ENCODE data around the gene MSX1.
"Not testable (repeated sequence)": the region's sequence is repeated elsewhere in the genome, so short reads cannot be mapped to it uniquely, and the experiment has no call there.

The MSX1 gene

GRCh38 chr4:4859325-4859798 lies at the start of gene MSX1:
Gene MSX1, plus strand, starts transcription at chr4:4859665. Its CDS starts 235 bp downstream, at chr4:4859900.
- no peaks in the 10 kb centered on the region for H3K36me3 ChIP-seq (ENCODE audit: control insufficient read depth, insufficient read depth, low read length)
- H3K27me3 ChIP-seq (ENCODE audit: control insufficient read depth, insufficient read depth, low read length): peaks cover 93% of the 10 kb centered on the region
- H3K9me3 ChIP-seq (ENCODE audit: control insufficient read depth, insufficient read depth, low read length): no peaks in the 10 kb centered on the region
- H3K4me1 ChIP-seq (ENCODE audit: control insufficient read depth, insufficient read depth, low read length): peaks cover 15% of the 10 kb centered on the region
- H3K9ac ChIP-seq (ENCODE audit: low read depth, low read length): no peak within 1 kb of the TSS
- peak within 1 kb of the TSS; percentile 32 for H3K4me3 ChIP-seq (ENCODE audit: low read depth, low read length)

GRCh38 chr4:4810092-4810774 lies 49.2 kb upstream of the MSX1 start:
- H3K27me3 ChIP-seq (ENCODE audit: control insufficient read depth, insufficient read depth, low read length): peaks cover 10% of the 10 kb centered on the region
- H3K36me3 ChIP-seq (ENCODE audit: control insufficient read depth, insufficient read depth, low read length): no peaks in the 10 kb centered on the region
- H3K9me3 ChIP-seq (ENCODE audit: control insufficient read depth, insufficient read depth, low read length): no peaks in the 10 kb centered on the region
- no peaks in the 10 kb centered on the region for H3K4me1 ChIP-seq (ENCODE audit: control insufficient read depth, insufficient read depth, low read length)
- H3K4me3 ChIP-seq (ENCODE audit: low read depth, low read length): no peak overlapping the region
- H3K9ac ChIP-seq (ENCODE audit: low read depth, low read length): no peak overlapping the region

GRCh38 chr4:4810778-4811177 lies 48.7 kb upstream of the MSX1 start:
- H3K4me1 ChIP-seq (ENCODE audit: control insufficient read depth, insufficient read depth, low read length): no peaks in the 10 kb centered on the region
- H3K9ac ChIP-seq (ENCODE audit: low read depth, low read length): no peak overlapping the region
- H3K9me3 ChIP-seq (ENCODE audit: control insufficient read depth, insufficient read depth, low read length): no peaks in the 10 kb centered on the region
- no peaks in the 10 kb centered on the region for H3K36me3 ChIP-seq (ENCODE audit: control insufficient read depth, insufficient read depth, low read length)
- H3K27me3 ChIP-seq (ENCODE audit: control insufficient read depth, insufficient read depth, low read length): peaks cover 13% of the 10 kb centered on the region
- H3K4me3 ChIP-seq (ENCODE audit: low read depth, low read length): no peak overlapping the region

DNA sequence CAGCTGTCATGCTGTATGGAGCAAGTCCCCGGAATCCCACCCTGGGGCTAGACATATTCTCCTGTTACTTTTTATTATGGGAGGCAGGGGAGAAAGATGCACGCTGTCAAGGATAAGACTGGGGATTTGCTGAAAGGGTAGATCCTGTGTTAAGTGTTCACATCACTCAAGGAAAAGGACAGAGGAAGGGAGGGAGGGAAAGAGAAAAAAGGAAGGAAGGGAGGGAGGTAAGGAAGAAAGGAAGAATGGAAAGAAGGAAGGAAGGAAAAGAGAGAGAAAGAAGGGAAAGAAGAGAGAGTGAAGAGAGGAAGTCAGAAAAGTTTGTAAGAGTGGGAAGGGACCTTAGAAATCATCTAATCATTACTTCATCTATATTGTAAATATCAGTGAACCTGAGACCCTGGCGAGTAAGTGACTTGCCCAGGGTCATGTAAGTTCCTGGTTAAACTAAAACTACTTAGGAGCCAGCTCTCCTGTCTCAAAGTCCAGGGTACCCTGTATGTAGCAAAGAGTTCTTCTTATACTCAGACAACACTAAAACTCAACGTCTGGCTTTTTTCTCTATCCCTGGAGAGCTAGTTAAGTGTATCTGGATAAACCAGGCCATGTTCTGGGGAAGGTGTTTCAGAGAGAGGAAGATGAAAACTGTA lies 47.2 kb upstream of the MSX1 start:
- Histone ChIP-seq H3K4me3 (ENCODE audit: low read depth, low read length) (no peak overlapping the region), H3K36me3 (ENCODE audit: control insufficient read depth, insufficient read depth, low read length) (no peaks in the 10 kb centered on the region), H3K4me1 (ENCODE audit: control insufficient read depth, insufficient read depth, low read length) (no peaks in the 10 kb centered on the region), H3K27me3 (ENCODE audit: control insufficient read depth, insufficient read depth, low read length) (peaks cover 14% of the 10 kb centered on the region), H3K9ac (ENCODE audit: low read depth, low read length) (no peak overlapping the region), H3K9me3 (ENCODE audit: control insufficient read depth, insufficient read depth, low read length) (no peaks in the 10 kb centered on the region)

GRCh38 chr4:4818415-4819212 lies 40.9 kb upstream of the MSX1 start:
- Histone ChIP-seq H3K9me3 (ENCODE audit: control insufficient read depth, insufficient read depth, low read length) (peaks cover 4% of the 10 kb centered on the region), H3K4me1 (ENCODE audit: control insufficient read depth, insufficient read depth, low read length) (no peaks in the 10 kb centered on the region), H3K36me3 (ENCODE audit: control insufficient read depth, insufficient read depth, low read length) (no peaks in the 10 kb centered on the region)

DNA sequence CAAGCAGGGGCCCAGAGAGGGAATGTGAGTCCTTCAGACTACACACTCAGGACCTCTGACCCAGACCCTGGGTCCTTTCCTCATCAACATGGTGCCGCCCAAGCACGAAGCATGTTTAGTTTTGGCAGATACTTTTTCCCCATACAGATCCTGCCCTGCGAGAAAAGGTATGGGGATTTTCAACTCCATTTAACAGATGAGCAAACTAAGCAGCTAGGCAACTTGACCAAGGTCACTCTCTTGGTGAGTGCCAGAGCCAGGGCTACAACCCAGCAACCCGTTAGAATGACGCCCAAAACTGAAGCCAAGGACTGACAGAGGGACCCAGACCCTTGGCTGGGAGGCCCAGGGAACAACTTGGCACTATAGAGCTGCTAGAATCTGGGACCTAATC lies 40.3 kb upstream of the MSX1 start:
- no peak overlapping the region for H3K4me3 ChIP-seq (ENCODE audit: low read depth, low read length)
- H3K27me3 ChIP-seq (ENCODE audit: control insufficient read depth, insufficient read depth, low read length): peaks cover 7% of the 10 kb centered on the region
- H3K36me3 ChIP-seq (ENCODE audit: control insufficient read depth, insufficient read depth, low read length): no peaks in the 10 kb centered on the region
- H3K9ac ChIP-seq (ENCODE audit: low read depth, low read length): no peak overlapping the region
- H3K4me1 ChIP-seq (ENCODE audit: control insufficient read depth, insufficient read depth, low read length): no peaks in the 10 kb centered on the region
- peaks cover 4% of the 10 kb centered on the region for H3K9me3 ChIP-seq (ENCODE audit: control insufficient read depth, insufficient read depth, low read length)

More at GRCh38 chr4:4818415-4819212, 40.9 kb upstream of the MSX1 start:
- no peak overlapping the region for H3K9ac ChIP-seq (ENCODE audit: low read depth, low read length)
- H3K4me3 ChIP-seq (ENCODE audit: low read depth, low read length): no peak overlapping the region
- peaks cover 4% of the 10 kb centered on the region for H3K27me3 ChIP-seq (ENCODE audit: control insufficient read depth, insufficient read depth, low read length)

- Histone ChIP-seq H3K36me3 (ENCODE audit: control insufficient read depth, insufficient read depth, low read length) (no peaks in the 10 kb centered on the region), H3K4me1 (ENCODE audit: control insufficient read depth, insufficient read depth, low read length) (no peaks in the 10 kb centered on the region), H3K27me3 (ENCODE audit: control insufficient read depth, insufficient read depth, low read length) (peaks cover 7% of the 10 kb centered on the region), H3K4me3 (ENCODE audit: low read depth, low read length) (no peak overlapping the region), H3K9ac (ENCODE audit: low read depth, low read length) (no peak overlapping the region), H3K9me3 (ENCODE audit: control insufficient read depth, insufficient read depth, low read length) (peaks cover 4% of the 10 kb centered on the region)
These were observed 39.2 kb upstream of the MSX1 start for GRCh38 chr4:4820261-4820660.

DNA sequence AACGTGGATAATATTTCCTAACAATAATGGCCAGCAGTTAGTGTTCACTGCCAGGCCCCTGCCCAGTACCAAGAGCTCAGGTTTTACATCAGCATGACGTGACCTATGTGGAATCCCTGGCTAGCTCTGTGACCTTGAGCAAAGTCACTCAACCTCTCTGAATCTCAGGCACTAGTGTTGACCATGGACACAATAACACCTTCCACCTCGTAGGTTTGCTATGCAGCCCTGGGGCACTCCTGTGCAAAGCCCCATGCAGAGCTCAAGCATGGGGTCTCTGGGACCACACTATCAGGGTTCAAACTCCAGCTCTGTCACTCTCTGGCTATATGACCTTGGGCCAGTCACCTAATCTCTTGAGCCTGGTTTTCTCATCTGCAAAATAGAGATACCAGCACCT lies 38.7 kb upstream of the MSX1 start:
- H3K9ac ChIP-seq (ENCODE audit: low read depth, low read length): no peak overlapping the region
- H3K27me3 ChIP-seq (ENCODE audit: control insufficient read depth, insufficient read depth, low read length): peaks cover 7% of the 10 kb centered on the region
- H3K4me1 ChIP-seq (ENCODE audit: control insufficient read depth, insufficient read depth, low read length): no peaks in the 10 kb centered on the region
- peaks cover 4% of the 10 kb centered on the region for H3K9me3 ChIP-seq (ENCODE audit: control insufficient read depth, insufficient read depth, low read length)
- H3K36me3 ChIP-seq (ENCODE audit: control insufficient read depth, insufficient read depth, low read length): no peaks in the 10 kb centered on the region
- no peak overlapping the region for H3K4me3 ChIP-seq (ENCODE audit: low read depth, low read length)

DNA sequence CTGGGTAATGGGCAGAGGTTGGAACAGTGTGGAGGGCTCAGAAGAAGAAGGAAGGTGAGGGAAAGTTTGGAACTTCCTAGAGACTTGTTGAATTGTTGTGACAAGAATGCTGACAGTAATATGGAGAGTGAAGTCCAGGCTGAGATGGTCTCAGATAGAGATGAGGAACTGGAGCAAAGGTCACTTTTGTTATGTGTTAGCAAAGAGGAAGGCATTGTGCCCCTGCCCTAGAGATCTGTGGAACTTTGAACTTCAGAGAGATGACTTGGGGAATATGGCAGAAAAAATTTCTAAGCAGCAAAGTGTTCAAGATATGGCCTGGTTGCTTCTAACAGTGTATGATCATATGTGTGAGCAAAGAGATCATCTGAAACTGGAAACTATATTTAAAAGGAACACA lies 37.9 kb upstream of the MSX1 start:
- Histone ChIP-seq H3K27me3 (ENCODE audit: control insufficient read depth, insufficient read depth, low read length) (peaks cover 6% of the 10 kb centered on the region), H3K4me3 (ENCODE audit: low read depth, low read length) (no peak overlapping the region), H3K9me3 (ENCODE audit: control insufficient read depth, insufficient read depth, low read length) (peaks cover 4% of the 10 kb centered on the region), H3K36me3 (ENCODE audit: control insufficient read depth, insufficient read depth, low read length) (no peaks in the 10 kb centered on the region), H3K4me1 (ENCODE audit: control insufficient read depth, insufficient read depth, low read length) (no peaks in the 10 kb centered on the region), H3K9ac (ENCODE audit: low read depth, low read length) (no peak overlapping the region)

GRCh38 chr4:4822286-4822685 lies 37.2 kb upstream of the MSX1 start:
- H3K9me3 ChIP-seq (ENCODE audit: control insufficient read depth, insufficient read depth, low read length); H3K36me3 ChIP-seq (ENCODE audit: control insufficient read depth, insufficient read depth, low read length); H3K27me3 ChIP-seq (ENCODE audit: control insufficient read depth, insufficient read depth, low read length); H3K4me3 ChIP-seq (ENCODE audit: low read depth, low read length); H3K9ac ChIP-seq (ENCODE audit: low read depth, low read length); H3K4me1 ChIP-seq (ENCODE audit: control insufficient read depth, insufficient read depth, low read length): not testable (repeated sequence)

GRCh38 chr4:4823621-4824162 lies 35.8 kb upstream of the MSX1 start:
- H3K4me1 ChIP-seq (ENCODE audit: control insufficient read depth, insufficient read depth, low read length): no peaks in the 10 kb centered on the region

More at GRCh38 chr4:4823621-4824162, 35.8 kb upstream of the MSX1 start:
- H3K27me3 ChIP-seq (ENCODE audit: control insufficient read depth, insufficient read depth, low read length): peaks cover 6% of the 10 kb centered on the region
- H3K36me3 ChIP-seq (ENCODE audit: control insufficient read depth, insufficient read depth, low read length): no peaks in the 10 kb centered on the region
- H3K4me3 ChIP-seq (ENCODE audit: low read depth, low read length): no peak overlapping the region
- peaks cover 4% of the 10 kb centered on the region for H3K9me3 ChIP-seq (ENCODE audit: control insufficient read depth, insufficient read depth, low read length)
- no peak overlapping the region for H3K9ac ChIP-seq (ENCODE audit: low read depth, low read length)
